SH-SY5Y (cell line): Measurements from ENCODE around the gene MTX1.

ENCODE experiments used
- GATA2 ChIP-seq: IDR thresholded peaks from 2 replicates; pipeline ENCODE4 v1.6.1; 2011; ENCODE audit warnings: mild to moderate bottlenecking, low read depth, low read length
- GATA3 ChIP-seq: IDR thresholded peaks from 2 replicates; pipeline ENCODE4 v1.6.1; 2011; ENCODE audit warnings: low read depth, mild to moderate bottlenecking, low read length, moderate library complexity

Gene MTX1

DNA sequence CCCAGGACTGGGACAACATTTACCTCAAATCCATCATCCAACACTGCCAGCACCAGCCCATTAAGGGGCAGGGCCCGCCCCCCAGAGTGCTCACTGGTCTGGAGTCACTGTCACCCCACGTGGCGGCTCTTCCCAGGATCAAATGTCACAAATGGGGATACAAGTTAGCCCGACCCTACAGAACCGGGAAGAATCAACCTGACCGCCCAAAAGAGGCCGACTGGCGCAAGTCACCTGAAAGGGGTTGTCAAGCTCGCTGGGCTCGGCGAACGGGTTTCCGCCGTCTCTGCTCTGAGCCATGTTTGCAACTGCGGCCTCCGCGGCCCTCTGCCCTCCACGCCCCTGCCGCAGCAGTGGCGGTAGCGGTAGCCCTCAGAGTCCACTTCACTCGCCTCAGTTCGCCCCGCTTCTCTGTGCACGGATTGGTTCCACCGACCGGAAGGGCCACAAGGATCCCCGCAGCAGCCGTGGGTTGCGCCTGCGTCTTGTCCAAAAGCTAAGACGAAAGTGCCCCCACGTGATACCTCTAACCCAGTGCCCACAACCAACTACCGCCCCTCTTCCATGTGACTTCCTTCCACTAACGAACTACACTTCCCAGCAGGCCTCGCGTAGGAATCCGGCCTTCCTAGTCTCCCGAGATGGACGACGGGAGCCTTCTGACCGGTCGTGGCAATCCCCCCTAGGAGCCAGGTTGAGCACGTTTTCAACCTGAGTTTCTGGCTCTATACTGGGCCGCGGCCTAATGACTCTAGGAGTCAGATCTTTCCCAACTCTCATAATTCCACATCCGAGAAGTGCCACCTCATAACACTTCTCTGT is 53.6 kb downstream of the MTX1 start, which contains the start of gene SCAMP3:
TSS of gene SCAMP3 (minus strand) at position 509 of the 822 bp plus-strand sequence. CDS start at position 300, 209 bp downstream.
- TF ChIP-seq GATA2 (no peak), GATA3 (no peak)

DNA sequence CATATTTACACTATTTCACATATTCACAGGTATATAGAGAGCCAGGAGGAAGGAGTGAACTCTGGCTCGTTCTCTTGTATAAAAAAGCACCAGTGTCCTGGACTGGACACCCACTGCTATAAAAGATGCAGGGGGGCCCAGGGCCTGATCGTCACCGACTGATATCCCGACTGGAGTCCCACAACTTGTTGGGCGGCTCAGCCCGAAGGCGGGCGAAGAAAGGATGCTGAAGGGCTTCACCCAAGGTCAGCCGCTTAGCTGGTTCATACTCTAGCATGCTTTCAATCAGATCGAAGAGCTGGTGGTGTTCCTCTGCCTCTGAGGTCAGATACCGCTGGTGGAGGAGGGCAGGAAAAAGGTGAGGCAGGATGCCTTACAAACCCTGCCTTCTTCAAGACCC is 54.6 kb downstream of the MTX1 start:
- no peak for TF ChIP-seq GATA3
- no peak for TF ChIP-seq GATA2
